Measurements from ENCODE around the gene NME3.

DNA sequence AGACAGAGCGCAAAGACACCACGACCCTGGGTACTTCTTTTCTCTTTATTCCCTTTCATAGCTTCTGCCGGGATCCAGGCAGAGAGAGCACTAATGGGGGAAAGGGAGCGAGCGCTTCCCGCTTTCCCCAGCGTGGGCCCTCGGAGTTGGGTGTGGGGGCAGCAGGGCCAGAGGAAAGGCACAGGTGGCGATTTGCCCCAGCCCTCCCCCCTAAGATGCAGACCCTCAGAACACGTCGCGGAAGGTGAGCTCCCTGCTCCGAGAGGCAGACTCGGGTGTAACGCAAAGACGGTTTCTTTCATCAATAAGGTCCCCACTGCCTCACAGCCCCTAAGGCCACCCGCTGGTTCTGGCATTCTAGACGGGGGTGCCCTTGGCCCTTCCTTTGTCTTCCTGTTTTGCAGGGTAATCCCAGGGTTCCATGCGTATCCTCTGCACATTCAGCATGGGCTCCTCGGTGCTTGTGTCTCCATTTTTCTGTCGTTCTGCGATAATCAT is 570 bp upstream of the NME3 start:
- TF ChIP-seq CTCF (IDR thresholded peaks at IDR 0.05) = no peak
- no peak for TF ChIP-seq EZH2phosphoT487 (IDR thresholded peaks at IDR 0.05)

Data from neural progenitor cell (in vitro differentiated cells).